ENCODE data around the gene HLA-DRB1. TPM values are rescaled to one million over a fixed set of nuclear protein-coding genes. Genes with fewer than 3 reads are reported as not detected.

HLA-DRB1 gene
- total RNA-seq, 4 donors from 2014 or later: 49.8 to 260 (median 102) TPM

GRCh38 chr6:32568561-32568960 lies 21.1 kb downstream of the HLA-DRB1 start:
- no peaks in the 10 kb centered on the region for H3K27me3 ChIP-seq
- H3K36me3 ChIP-seq: no peaks in the 10 kb centered on the region
- H3K4me3 ChIP-seq: no peak overlapping the region
- no peaks in the 10 kb centered on the region for H3K9me3 ChIP-seq
- no peaks in the 10 kb centered on the region for H3K4me1 ChIP-seq
- TF ChIP-seq, protein P1, sequence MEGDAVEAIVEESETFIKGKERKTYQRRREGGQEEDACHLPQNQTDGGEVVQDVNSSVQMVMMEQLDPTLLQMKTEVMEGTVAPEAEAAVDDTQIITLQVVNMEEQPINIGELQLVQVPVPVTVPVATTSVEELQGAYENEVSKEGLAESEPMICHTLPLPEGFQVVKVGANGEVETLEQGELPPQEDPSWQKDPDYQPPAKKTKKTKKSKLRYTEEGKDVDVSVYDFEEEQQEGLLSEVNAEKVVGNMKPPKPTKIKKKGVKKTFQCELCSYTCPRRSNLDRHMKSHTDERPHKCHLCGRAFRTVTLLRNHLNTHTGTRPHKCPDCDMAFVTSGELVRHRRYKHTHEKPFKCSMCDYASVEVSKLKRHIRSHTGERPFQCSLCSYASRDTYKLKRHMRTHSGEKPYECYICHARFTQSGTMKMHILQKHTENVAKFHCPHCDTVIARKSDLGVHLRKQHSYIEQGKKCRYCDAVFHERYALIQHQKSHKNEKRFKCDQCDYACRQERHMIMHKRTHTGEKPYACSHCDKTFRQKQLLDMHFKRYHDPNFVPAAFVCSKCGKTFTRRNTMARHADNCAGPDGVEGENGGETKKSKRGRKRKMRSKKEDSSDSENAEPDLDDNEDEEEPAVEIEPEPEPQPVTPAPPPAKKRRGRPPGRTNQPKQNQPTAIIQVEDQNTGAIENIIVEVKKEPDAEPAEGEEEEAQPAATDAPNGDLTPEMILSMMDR (IDR thresholded peaks at IDR 0.05): no peak
- TF ChIP-seq POLR2A (IDR thresholded peaks at IDR 0.05): no peak
- H3K27ac ChIP-seq: no peak overlapping the region
- no peak for DNase-seq

- no peak for DNase-seq
- H3K27me3 ChIP-seq: no peaks in the 10 kb centered on the region
- no peak for TF ChIP-seq POLR2A (IDR thresholded peaks at IDR 0.05)
- TF ChIP-seq, protein P1 (IDR thresholded peaks at IDR 0.05): no peak
- no peak overlapping the region for H3K27ac ChIP-seq
- H3K36me3 ChIP-seq: no peaks in the 10 kb centered on the region
- no peaks in the 10 kb centered on the region for H3K4me1 ChIP-seq
- H3K9me3 ChIP-seq: no peaks in the 10 kb centered on the region
- no peak overlapping the region for H3K4me3 ChIP-seq
Observed at GRCh38 chr6:32566957-32567356, 22.7 kb downstream of the HLA-DRB1 start.

DNA sequence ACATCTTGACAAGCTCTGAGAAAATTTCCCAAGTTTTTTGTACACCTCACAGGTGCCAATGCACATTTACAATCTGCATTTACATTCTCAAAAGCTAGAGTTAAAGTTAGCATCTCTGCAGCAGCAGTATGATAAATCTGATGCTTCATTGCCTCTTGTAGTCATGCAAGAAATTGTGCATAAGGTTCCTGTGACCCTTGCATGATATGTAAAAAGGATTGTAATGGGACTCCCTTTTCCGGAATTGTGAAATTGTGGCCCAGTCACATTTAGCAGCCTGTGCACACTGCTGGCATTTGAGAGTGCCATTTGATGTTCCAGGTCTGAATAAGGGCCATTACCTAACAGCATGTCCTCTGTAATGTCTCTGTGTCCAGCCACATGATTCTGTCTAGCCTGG lies 24.1 kb downstream of the HLA-DRB1 start:
- DNase-seq: no peak
- no peak overlapping the region for H3K27ac ChIP-seq
- H3K4me3 ChIP-seq: no peak overlapping the region
- no peaks in the 10 kb centered on the region for H3K4me1 ChIP-seq
- TF ChIP-seq, protein P1 (IDR thresholded peaks at IDR 0.05): no peak
- TF ChIP-seq POLR2A (IDR thresholded peaks at IDR 0.05): no peak
- H3K27me3 ChIP-seq: no peaks in the 10 kb centered on the region
- no peaks in the 10 kb centered on the region for H3K9me3 ChIP-seq
- H3K36me3 ChIP-seq: no peaks in the 10 kb centered on the region

DNA sequence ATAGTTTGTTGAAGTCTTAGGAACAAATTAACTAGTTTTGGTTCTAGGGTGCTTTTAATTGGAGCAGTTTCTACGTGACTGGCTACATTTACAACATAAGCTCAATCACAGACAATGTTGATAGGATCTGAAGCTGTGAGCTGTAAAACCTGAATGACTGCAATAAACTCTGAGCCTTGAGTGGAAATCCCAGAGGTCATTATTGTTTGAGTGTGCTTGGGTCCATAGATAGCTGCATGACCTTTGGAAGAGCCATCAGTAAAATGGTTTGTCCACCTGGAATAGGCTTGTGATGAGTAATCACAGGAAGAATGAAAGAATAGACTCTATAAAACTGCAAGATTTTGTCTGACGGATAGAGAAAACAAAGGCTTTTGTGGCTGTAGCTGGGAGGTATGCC lies 26.7 kb downstream of the HLA-DRB1 start:
- H3K27ac ChIP-seq: no peak overlapping the region
- no peak overlapping the region for H3K4me3 ChIP-seq
- no peaks in the 10 kb centered on the region for H3K36me3 ChIP-seq
- no peaks in the 10 kb centered on the region for H3K4me1 ChIP-seq
- no peaks in the 10 kb centered on the region for H3K27me3 ChIP-seq
- TF ChIP-seq POLR2A (IDR thresholded peaks at IDR 0.05): no peak
- TF ChIP-seq, protein P1 (IDR thresholded peaks at IDR 0.05): no peak
- no peaks in the 10 kb centered on the region for H3K9me3 ChIP-seq
- no peak for DNase-seq

- Histone ChIP-seq H3K4me1 (no peaks in the 10 kb centered on the region), H3K4me3 (no peak overlapping the region), H3K27ac (no peak overlapping the region), H3K27me3 (no peaks in the 10 kb centered on the region), H3K36me3 (no peaks in the 10 kb centered on the region), H3K9me3 (no peaks in the 10 kb centered on the region)
- TF ChIP-seq, protein P1 (IDR thresholded peaks at IDR 0.05): no peak
- no peak for TF ChIP-seq POLR2A (IDR thresholded peaks at IDR 0.05)
- DNase-seq: no peak
Observed at GRCh38 chr6:32559747-32560146, 29.9 kb downstream of the HLA-DRB1 start.

- DNase-seq: peak in 1 of 3 donors; percentile 25
- Histone ChIP-seq H3K27ac (no peak overlapping the region), H3K4me1 (no peaks in the 10 kb centered on the region), H3K27me3 (no peaks in the 10 kb centered on the region), H3K36me3 (no peaks in the 10 kb centered on the region), H3K9me3 (no peaks in the 10 kb centered on the region), H3K4me3 (no peak overlapping the region)
- no peak for TF ChIP-seq POLR2A (IDR thresholded peaks at IDR 0.05)
- TF ChIP-seq, protein P1 (IDR thresholded peaks at IDR 0.05): no peak
Observed at GRCh38 chr6:32558426-32559057, 31.1 kb downstream of the HLA-DRB1 start.

All from Peyer's patch (tissue), 4 donors.